ENCODE data around the gene RWDD4.

Gene RWDD4

DNA sequence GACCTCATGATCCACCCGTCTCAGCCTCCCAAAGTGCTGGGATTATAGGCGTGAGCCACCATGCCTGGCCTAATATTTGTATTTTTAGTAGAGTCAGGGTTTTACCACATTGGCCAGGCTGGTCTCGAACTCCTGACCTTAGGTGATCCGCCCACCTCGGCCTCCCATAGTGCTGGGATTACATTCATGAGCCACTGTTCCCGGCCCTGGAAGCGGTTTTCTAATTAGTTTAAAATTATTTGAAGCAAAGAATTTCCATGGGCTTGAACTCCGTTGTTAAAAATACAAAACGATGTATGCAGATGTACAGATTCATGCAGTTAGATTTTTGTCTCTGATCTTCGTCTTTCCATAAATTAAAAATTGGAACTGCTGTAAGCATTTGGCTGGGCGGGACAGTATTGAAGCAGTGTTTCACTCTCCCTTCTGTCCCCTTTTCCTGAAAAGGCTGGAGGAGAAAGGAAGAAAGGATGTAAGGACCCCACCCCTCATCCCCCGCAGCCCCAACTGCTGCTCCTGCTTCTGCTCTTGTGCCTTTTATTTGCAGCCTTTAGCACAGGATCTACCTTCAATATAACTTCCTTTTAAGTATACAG, 12.1 kb upstream of the RWDD4 start:
- peaks cover 46% of the 10 kb centered on the region for H3K36me3 ChIP-seq (ENCODE audit: control insufficient read depth, low read depth, low read length)
- no peaks in the 10 kb centered on the region for H3K9me3 ChIP-seq (ENCODE audit: control insufficient read depth, low read depth, low read length)

DNA sequence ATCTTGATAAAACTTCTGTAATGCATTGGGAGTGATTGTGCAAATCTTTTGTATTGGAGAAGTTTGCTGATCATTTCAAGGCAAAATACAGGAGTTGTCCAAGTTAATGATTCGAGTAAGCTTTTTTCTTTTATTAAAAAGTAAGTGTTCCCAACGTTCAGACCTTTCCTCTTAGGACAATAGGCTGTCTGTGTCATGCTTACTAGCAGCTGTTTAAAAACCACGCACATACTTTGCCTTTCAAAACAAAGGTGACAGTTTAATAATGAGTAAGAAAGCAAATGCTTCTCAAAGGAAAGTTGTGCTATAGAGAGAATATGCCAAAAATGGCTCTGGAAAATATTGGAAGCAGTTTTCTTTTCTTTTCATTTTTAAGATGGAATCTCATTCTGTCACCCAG, 11.3 kb upstream of the RWDD4 start:
- H3K27ac ChIP-seq (ENCODE audit: low read length) = no peak overlapping the region
- no peaks in the 10 kb centered on the region for H3K9me3 ChIP-seq (ENCODE audit: control insufficient read depth, low read depth, low read length)
- peaks cover 53% of the 10 kb centered on the region for H3K36me3 ChIP-seq (ENCODE audit: control insufficient read depth, low read depth, low read length)
- H3K4me1 ChIP-seq (ENCODE audit: control insufficient read depth, low read depth, low read length) = no peaks in the 10 kb centered on the region
- H3K9ac ChIP-seq (ENCODE audit: low read length) = no peak overlapping the region
- no peak overlapping the region for H3K4me3 ChIP-seq (ENCODE audit: low read length)
- H3K27me3 ChIP-seq (ENCODE audit: control insufficient read depth, insufficient read depth, low read length) = no peaks in the 10 kb centered on the region

More for the DNA sequence above, 12.1 kb upstream of the RWDD4 start:
- Histone ChIP-seq H3K9ac (ENCODE audit: low read length) (no peak overlapping the region), H3K4me3 (ENCODE audit: low read length) (no peak overlapping the region), H3K27me3 (ENCODE audit: control insufficient read depth, insufficient read depth, low read length) (no peaks in the 10 kb centered on the region), H3K4me1 (ENCODE audit: control insufficient read depth, low read depth, low read length) (no peaks in the 10 kb centered on the region), H3K27ac (ENCODE audit: low read length) (no peak overlapping the region)

DNA sequence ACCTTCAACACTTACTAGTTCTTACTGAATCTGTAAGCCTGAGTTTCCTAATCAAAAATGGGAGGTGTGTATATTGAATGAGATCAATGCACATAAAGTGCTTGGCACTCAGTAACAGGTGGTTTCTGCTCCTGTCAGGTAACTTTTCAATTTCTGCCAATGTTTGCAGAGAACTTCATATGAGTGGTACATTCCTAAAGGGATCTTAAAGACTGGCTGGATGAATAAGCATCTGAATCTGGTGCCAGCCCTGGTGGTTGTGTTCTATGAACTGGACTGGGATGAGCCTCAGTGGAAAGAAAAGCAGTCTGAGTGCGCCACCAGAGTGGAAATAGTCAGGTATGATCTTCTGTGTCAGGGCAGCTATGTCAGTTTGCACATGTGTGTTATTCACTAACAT, 7.1 kb upstream of the RWDD4 start:
- no peak overlapping the region for H3K4me3 ChIP-seq (ENCODE audit: low read length)
- H3K4me1 ChIP-seq (ENCODE audit: control insufficient read depth, low read depth, low read length) = no peaks in the 10 kb centered on the region
- H3K27me3 ChIP-seq (ENCODE audit: control insufficient read depth, insufficient read depth, low read length) = no peaks in the 10 kb centered on the region
- no peak overlapping the region for H3K9ac ChIP-seq (ENCODE audit: low read length)
- H3K36me3 ChIP-seq (ENCODE audit: control insufficient read depth, low read depth, low read length) = peaks cover 57% of the 10 kb centered on the region
- H3K9me3 ChIP-seq (ENCODE audit: control insufficient read depth, low read depth, low read length) = no peaks in the 10 kb centered on the region
- H3K27ac ChIP-seq (ENCODE audit: low read length) = no peak overlapping the region

DNA sequence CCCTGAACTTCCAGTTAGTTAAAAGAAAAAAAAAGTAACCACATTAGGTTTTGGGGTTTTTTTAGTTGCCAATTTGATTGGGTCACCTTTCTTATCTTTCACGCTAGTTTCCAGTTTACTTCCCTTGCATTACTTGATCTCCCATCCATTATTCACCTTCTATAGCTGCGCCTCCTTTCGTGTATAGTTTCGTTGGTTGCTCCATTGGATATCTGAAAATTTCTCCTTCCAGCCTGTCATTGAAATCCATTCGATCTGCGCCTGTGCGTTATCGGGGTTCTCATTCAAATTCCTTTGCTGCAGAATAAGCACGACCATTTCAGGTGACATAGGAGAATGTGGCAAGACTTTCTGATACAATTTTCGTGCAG, 872 bp upstream of the RWDD4 start:
- Histone ChIP-seq H3K27ac (ENCODE audit: low read length) (peak overlapping the region; percentile 18), H3K27me3 (ENCODE audit: control insufficient read depth, insufficient read depth, low read length) (no peaks in the 10 kb centered on the region), H3K9ac (ENCODE audit: low read length) (peak overlapping the region; percentile 87), H3K36me3 (ENCODE audit: control insufficient read depth, low read depth, low read length) (peaks cover 9% of the 10 kb centered on the region), H3K4me1 (ENCODE audit: control insufficient read depth, low read depth, low read length) (peaks cover 14% of the 10 kb centered on the region), H3K4me3 (ENCODE audit: low read length) (peak overlapping the region; percentile 96), H3K9me3 (ENCODE audit: control insufficient read depth, low read depth, low read length) (no peaks in the 10 kb centered on the region)

DNA sequence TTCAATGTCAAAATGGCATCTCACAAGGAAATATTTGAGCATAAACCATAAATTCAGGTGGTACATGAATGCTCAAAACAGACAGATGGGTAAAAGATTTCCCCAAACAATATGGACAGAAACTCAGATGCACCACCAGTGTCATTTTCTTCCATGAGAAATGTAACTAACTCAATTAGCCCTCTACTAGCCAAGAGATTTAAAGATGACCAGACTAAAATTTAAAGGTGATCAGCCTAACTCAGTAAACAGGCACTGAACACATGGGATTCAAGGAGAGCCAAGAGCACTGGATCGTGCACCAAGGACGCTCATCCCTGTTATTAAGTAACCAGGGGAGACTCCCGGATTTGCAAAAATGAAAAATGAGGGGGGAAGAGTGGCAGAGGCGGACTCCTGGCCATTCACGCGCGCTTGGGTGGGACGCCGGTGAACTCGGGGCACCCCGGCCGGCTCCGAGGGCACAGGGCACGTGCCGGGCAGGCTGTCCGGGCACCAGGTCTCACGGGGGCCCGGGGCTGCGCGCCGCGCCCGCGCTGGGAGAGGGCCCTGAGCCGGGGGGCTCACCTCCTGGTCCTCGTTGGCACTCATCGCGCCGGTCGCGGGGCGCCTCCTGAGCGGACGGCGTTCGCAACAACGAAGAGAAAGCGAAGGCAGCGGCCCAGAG, 490 bp downstream of the RWDD4 start:
- Histone ChIP-seq H3K4me3 (ENCODE audit: low read length) (peak overlapping the region; percentile 96), H3K9ac (ENCODE audit: low read length) (peak overlapping the region; percentile 87), H3K36me3 (ENCODE audit: control insufficient read depth, low read depth, low read length) (no peaks in the 10 kb centered on the region), H3K4me1 (ENCODE audit: control insufficient read depth, low read depth, low read length) (peaks cover 14% of the 10 kb centered on the region), H3K27ac (ENCODE audit: low read length) (no peak overlapping the region), H3K9me3 (ENCODE audit: control insufficient read depth, low read depth, low read length) (no peaks in the 10 kb centered on the region), H3K27me3 (ENCODE audit: control insufficient read depth, insufficient read depth, low read length) (no peaks in the 10 kb centered on the region)

DNA sequence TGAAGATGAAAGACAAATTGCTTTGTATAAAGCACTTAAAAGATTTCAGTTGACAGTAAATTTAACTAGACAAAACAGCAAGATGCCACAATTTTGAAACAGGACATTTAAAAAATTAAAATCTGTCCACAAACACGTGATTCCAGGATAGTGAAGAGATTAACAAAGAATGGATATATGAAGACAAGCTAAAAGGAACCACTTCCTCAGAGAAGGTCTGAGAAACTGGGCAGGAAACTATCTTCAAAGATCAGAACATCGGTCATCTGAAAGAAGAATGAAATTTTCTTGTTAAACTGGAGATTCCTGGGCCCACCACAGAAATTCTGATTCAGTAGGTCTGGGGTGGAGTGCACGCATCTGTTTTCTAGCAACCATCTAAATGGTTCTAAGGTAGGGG, 1.4 kb downstream of the RWDD4 start:
- Histone ChIP-seq H3K36me3 (ENCODE audit: control insufficient read depth, low read depth, low read length) (no peaks in the 10 kb centered on the region), H3K9me3 (ENCODE audit: control insufficient read depth, low read depth, low read length) (no peaks in the 10 kb centered on the region), H3K27me3 (ENCODE audit: control insufficient read depth, insufficient read depth, low read length) (no peaks in the 10 kb centered on the region), H3K9ac (ENCODE audit: low read length) (peak overlapping the region; percentile 87), H3K4me3 (ENCODE audit: low read length) (peak overlapping the region; percentile 96), H3K4me1 (ENCODE audit: control insufficient read depth, low read depth, low read length) (peaks cover 14% of the 10 kb centered on the region), H3K27ac (ENCODE audit: low read length) (no peak overlapping the region)

DNA sequence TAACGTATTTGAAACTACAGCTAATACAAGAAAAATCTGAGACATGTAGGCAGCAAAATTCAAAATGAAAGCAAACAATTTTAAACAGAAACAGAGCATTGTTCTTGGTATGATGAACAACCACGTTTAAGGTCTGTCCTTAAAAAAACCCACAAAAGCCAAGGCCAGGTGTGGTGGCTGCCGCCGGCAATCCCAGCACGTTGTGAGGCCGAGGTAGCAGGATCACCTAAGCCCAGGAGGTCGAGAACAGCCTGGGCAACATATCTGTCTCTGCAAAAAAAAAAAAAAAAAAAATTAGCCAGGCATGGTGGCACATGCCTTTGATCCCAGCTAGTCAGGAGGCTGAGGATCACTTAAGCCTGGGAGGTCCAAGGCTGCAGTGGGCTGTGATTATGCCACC, 13.7 kb downstream of the RWDD4 start:
- Histone ChIP-seq H3K4me3 (ENCODE audit: low read length) (no peak overlapping the region), H3K27me3 (ENCODE audit: control insufficient read depth, insufficient read depth, low read length) (no peaks in the 10 kb centered on the region), H3K27ac (ENCODE audit: low read length) (no peak overlapping the region), H3K36me3 (ENCODE audit: control insufficient read depth, low read depth, low read length) (peaks cover 47% of the 10 kb centered on the region), H3K4me1 (ENCODE audit: control insufficient read depth, low read depth, low read length) (no peaks in the 10 kb centered on the region), H3K9me3 (ENCODE audit: control insufficient read depth, low read depth, low read length) (no peaks in the 10 kb centered on the region), H3K9ac (ENCODE audit: low read length) (no peak overlapping the region)

DNA sequence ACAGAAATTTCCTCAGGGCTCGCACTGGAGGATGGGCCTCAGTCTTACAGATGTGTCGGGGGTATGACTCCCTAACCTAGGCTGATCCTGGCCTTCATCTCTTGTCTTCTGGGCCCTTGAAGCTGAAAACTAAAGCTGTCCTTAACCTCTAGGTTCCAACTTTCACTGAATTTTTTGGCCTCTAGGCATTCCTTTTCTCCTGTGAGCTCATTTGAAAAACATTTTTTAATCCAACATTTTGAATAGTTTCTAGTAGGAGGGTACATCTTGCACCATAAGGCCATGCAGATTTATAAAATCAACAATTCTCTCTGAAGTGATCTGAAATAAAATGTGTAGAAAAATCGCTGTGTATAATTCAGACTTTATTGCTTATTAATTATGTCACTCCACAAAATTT, 19.7 kb downstream of the RWDD4 start:
- Histone ChIP-seq H3K4me3 (ENCODE audit: low read length) (no peak overlapping the region), H3K4me1 (ENCODE audit: control insufficient read depth, low read depth, low read length) (peaks cover 15% of the 10 kb centered on the region), H3K27me3 (ENCODE audit: control insufficient read depth, insufficient read depth, low read length) (no peaks in the 10 kb centered on the region), H3K9me3 (ENCODE audit: control insufficient read depth, low read depth, low read length) (no peaks in the 10 kb centered on the region), H3K36me3 (ENCODE audit: control insufficient read depth, low read depth, low read length) (peaks cover 6% of the 10 kb centered on the region), H3K27ac (ENCODE audit: low read length) (no peak overlapping the region), H3K9ac (ENCODE audit: low read length) (no peak overlapping the region)

DNA sequence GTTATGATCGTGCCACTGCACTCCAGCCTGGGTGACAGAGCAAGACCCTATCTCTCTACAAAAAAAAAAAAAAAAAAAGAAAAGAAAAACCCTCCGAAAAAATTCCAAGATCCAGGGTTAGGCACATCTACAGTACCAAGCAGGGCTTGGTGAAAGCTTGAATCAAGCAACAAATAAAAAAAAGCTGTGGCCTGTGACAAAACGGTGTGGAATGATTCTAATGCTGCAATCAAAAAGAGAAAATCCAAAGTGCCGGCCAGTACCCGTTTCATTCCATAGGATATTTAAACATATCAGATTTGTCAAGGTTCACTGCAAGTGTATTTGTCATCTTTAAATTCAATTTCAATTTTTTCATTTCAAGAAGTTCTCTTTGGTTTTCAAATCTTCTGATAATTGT, 20.5 kb downstream of the RWDD4 start:
- Histone ChIP-seq H3K9ac (ENCODE audit: low read length) (no peak overlapping the region), H3K36me3 (ENCODE audit: control insufficient read depth, low read depth, low read length) (peaks cover 3% of the 10 kb centered on the region), H3K27ac (ENCODE audit: low read length) (no peak overlapping the region), H3K9me3 (ENCODE audit: control insufficient read depth, low read depth, low read length) (no peaks in the 10 kb centered on the region), H3K4me3 (ENCODE audit: low read length) (no peak overlapping the region), H3K4me1 (ENCODE audit: control insufficient read depth, low read depth, low read length) (peaks cover 18% of the 10 kb centered on the region), H3K27me3 (ENCODE audit: control insufficient read depth, insufficient read depth, low read length) (no peaks in the 10 kb centered on the region)

DNA sequence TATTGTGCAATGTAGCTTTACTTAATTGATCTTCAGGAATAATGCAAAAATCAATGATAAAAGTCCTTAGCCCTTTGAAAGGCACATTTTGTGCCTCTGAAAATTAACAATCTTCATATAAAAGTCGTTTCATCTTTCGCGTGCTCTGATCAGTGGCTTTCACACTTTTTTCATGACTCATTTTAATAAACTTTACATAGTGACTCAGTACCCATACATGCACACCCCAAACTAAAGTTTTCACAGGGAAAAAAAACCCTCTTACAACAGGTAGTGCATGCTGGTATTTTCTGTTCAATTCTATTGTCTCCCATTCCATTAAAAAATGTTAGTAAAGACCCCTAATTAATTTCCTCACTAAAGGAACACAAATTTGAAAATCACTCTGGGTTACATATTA, 21.5 kb downstream of the RWDD4 start:
- no peak overlapping the region for H3K9ac ChIP-seq (ENCODE audit: low read length)
- H3K9me3 ChIP-seq (ENCODE audit: control insufficient read depth, low read depth, low read length) = no peaks in the 10 kb centered on the region
- H3K27ac ChIP-seq (ENCODE audit: low read length) = no peak overlapping the region
- H3K4me1 ChIP-seq (ENCODE audit: control insufficient read depth, low read depth, low read length) = peaks cover 18% of the 10 kb centered on the region
- H3K36me3 ChIP-seq (ENCODE audit: control insufficient read depth, low read depth, low read length) = peaks cover 1% of the 10 kb centered on the region
- H3K27me3 ChIP-seq (ENCODE audit: control insufficient read depth, insufficient read depth, low read length) = no peaks in the 10 kb centered on the region
- H3K4me3 ChIP-seq (ENCODE audit: low read length) = no peak overlapping the region

DNA sequence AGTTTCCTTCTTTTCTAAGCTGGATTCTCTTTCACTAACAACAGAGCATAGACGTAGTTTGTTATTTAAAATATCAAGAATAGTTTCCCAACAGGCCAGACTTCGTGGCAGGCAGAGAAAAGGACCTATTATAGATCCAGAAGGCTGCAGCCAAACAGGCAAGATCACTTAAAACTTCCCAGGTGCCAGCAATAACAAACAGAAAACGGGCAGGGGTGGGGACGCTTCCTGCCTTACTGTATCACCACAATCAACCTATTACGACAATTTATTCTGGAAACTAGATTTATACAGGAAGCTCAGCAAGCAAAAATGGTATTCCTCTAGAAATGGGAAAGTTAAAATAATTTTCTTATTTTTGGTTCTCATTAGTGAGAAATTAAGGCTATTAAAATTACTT, 22.1 kb downstream of the RWDD4 start:
- H3K27ac ChIP-seq (ENCODE audit: low read length) = no peak overlapping the region

DNA sequence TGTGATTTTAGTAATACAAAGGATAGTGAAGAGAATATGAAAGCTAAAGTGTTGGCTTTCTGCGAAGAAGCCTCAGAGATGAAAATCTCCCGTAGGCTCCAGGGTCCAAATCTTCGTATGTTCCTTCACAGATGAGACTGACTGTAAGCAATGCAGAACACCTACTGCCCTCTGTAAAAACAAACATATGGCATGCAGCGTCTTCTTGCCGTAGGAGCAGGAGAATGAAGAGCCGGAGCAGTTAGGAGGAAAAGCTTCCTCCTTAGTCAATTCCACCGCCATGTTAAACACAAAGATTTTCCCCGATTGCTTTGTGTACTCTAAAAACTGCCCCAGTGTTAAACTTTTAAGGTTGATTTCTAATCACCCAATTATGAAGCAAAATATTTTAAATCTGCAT, 22.5 kb downstream of the RWDD4 start:
- no peaks in the 10 kb centered on the region for H3K27me3 ChIP-seq (ENCODE audit: control insufficient read depth, insufficient read depth, low read length)
- no peaks in the 10 kb centered on the region for H3K36me3 ChIP-seq (ENCODE audit: control insufficient read depth, low read depth, low read length)
- no peaks in the 10 kb centered on the region for H3K9me3 ChIP-seq (ENCODE audit: control insufficient read depth, low read depth, low read length)
- peaks cover 18% of the 10 kb centered on the region for H3K4me1 ChIP-seq (ENCODE audit: control insufficient read depth, low read depth, low read length)
- no peak overlapping the region for H3K4me3 ChIP-seq (ENCODE audit: low read length)
- H3K9ac ChIP-seq (ENCODE audit: low read length) = no peak overlapping the region
- no peak overlapping the region for H3K27ac ChIP-seq (ENCODE audit: low read length)

More for the DNA sequence above, 22.1 kb downstream of the RWDD4 start:
- Histone ChIP-seq H3K4me3 (ENCODE audit: low read length) (no peak overlapping the region), H3K27me3 (ENCODE audit: control insufficient read depth, insufficient read depth, low read length) (no peaks in the 10 kb centered on the region), H3K4me1 (ENCODE audit: control insufficient read depth, low read depth, low read length) (peaks cover 18% of the 10 kb centered on the region), H3K36me3 (ENCODE audit: control insufficient read depth, low read depth, low read length) (no peaks in the 10 kb centered on the region), H3K9ac (ENCODE audit: low read length) (no peak overlapping the region), H3K9me3 (ENCODE audit: control insufficient read depth, low read depth, low read length) (no peaks in the 10 kb centered on the region)
